Stimulated activated CD4-positive, alpha-beta T cell treated with anti-CD3 and anti-CD28 coated beads, Interleukin-12 subunit alpha, Interleukin-12 subunit beta, amount 100 ng/mL, for 4 hours (primary cell): ENCODE data around the gene NRP1.
A peak's percentile ranks its signal among the peaks of the same experiment; 100 is the strongest.

Experiments
- DNase-seq: peaks from one replicate; pipeline ENCODE4 v3.0.0-alpha.2; 2020

Gene NRP1

DNA sequence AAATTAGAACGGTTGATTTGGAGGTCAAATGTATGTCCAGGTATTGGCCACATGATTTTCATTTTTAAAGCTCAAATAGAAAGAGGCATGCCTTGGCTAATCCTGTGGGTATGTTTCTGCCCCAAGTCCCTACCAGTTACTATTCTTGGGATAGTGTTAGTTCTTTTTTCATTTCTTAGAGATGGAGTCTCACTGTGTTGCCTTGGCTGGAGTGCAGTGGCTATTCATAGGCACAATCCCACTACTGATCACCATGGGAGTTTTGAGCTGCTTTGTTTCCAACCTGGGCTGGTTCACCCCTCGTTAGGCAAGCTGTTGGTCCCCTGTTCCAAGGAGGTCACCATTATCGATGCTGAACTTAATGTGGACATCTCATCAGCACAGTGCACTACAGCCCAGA is 46.3 kb downstream of the NRP1 start:
- no peak for DNase-seq

DNA sequence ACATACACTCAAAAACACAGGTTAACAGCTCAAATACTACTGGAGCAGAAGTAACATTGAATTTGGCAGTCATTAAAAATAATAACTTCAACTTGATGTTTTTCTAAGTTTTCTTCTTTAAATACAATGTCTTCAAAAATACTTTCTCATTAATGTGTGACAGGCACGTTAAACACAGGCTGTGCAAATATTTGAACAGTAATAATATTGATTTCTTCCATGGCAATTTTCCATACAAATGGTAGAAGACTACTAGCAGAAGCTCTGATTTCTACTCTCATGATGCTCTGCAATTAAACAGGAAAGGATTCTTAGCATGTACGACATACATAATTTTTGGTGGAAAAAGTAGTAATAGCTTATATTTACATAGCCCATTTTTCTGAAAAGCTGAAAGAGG is 47.4 kb downstream of the NRP1 start:
- no peak for DNase-seq

GRCh38 chr10:33286157-33286934 is 48.1 kb downstream of the NRP1 start:
- no peak for DNase-seq

- no peak for DNase-seq
Observed at GRCh38 chr10:33284945-33285344, 49.5 kb downstream of the NRP1 start.

DNA sequence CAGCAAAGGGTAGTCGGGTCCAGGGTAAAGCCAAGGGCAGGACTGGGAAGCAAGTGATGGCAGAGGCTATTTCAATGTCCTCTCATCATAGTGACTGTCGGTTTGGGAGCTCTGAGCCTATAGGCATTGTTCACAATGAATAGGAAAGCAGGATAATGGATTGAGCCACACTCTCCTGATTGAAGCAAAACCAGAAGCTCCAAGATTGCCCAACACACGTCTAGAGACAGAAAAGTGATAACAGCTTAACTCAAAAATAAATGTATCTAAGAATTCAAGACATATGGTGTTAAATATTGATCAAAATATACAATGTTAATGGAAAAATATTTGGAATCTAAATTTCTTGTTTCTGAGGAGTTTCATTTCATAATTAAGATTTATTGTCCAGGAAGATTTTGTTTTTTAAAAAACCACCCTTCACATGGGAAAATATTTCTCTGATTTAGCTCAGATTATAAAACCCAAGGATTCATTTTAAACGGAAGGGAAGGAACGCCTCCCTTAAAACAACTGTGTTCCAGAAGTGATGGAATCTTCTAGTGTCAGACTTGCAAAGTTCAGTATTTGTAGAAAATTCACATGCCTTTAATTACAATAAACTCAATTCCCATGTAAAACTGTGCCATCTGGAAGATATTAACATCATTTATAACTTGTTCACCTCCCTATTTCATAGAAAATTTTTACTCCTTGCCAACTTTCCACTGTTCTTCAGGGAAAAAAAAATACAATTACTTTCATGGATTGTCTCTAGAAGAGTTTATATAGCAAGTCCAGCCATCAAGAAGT is 54.5 kb downstream of the NRP1 start:
- DNase-seq: no peak

DNA sequence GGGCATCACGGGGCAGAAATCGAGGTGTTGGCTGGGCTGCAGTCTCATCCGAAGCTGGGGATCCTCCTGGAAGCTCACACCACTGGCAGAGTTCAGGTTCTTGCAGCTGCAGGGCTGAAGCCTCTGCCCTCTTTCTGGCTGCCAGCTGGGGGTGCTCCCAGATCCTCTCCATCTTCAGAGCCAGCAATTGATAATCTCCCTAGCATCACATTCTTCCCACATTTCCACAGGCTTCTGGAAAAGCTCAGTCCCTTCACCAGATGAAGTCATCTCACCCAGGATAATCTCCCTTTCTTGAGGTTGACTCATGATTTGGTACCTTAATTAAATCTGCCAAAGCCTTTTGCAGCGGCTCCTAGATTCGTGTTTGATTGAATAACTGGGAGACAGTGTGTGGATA is 55.2 kb downstream of the NRP1 start:
- no peak for DNase-seq

- DNase-seq: no peak
Observed at GRCh38 chr10:33278198-33278597, 56.3 kb downstream of the NRP1 start.

DNA sequence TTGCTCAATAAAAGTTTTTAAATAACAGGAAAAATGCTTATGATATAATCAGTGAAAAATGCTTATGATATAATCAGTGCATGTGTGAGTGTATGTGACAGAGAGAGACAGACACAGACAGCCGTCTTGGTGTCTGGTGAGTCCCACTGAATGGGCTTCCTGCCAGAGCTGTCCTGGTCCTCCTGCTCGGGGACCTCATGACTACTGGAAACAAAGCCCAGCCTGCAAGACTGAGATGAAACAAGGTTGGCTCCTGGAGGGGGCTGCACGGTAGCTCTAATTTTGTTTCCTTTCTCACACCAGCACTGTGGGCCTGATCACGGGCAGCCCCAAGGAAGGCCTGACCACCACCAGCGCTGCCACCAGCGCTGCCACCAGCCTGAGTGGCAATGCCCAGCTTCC is 57.3 kb downstream of the NRP1 start:
- no peak for DNase-seq

- DNase-seq: no peak
Observed at GRCh38 chr10:33276282-33276923, 58.1 kb downstream of the NRP1 start.

- no peak for DNase-seq
Observed at GRCh38 chr10:33274096-33274785, 60.2 kb downstream of the NRP1 start.

DNA sequence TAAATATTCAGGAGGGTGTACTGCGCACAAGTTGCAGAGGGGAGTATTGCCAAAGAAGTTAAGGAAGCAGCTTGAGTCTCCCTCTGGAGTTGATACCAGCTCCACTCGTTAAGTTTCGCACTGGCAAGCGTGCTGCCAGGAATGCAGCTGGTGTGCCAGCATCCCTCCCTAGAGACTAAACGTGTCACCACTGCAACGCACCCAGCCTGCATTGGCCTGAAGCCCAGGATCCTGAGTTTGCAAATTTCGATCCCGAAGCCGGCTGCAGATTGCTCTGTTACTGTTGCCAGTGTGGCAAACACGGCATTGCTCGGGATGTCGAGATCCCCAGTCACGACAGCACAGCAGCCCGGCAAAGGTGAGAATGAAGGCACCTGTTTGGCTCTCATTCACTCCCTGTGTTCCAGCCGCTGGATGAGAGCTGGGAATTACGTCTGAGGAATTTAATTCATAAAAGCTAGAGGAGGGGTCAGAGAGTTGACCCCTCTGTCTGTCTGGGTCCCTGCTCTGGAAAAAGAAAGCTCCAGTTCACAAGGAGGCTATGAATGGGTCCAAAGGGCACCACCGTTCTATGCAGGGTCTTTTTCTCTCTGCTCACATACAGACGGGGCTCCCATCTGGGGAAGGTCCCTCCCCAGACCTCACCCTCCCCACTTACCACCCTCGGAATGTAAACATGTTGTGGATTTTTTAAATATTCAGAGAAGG is 61.0 kb downstream of the NRP1 start:
- DNase-seq: no peak

GRCh38 chr10:33272635-33273034 is 61.8 kb downstream of the NRP1 start:
- DNase-seq: no peak

DNA sequence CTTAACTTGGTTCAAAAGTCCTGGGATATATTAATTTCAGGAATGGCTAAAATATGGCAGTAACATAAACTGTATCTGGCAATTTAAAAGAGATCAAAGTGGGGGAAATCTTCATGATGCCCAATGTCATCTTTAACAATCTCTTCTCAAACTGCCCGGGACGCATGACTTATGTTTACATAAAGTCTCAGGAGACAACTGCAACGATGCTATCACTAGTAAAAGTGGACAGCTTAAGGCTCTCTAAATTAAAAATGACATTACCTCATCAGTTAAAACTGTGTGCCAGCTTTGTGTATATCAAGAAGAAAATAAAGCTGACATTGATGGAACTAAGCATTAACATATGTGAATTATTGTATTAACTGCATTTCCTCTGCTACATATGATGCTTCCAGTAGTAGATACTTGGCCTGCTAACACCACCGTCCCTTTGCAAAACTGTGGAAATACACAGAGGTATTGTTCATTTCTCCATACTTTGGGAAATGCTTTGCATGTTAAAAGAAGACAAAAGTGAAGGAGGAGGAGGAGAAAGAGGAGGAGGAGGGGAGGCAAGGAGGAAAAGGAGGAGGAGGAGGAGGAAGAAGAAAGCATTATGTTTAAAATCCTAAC is 62.4 kb downstream of the NRP1 start:
- no peak for DNase-seq

- DNase-seq: no peak
Observed at GRCh38 chr10:33270971-33271370, 63.5 kb downstream of the NRP1 start.

GRCh38 chr10:33267708-33268107 is 66.8 kb downstream of the NRP1 start:
- no peak for DNase-seq

DNA sequence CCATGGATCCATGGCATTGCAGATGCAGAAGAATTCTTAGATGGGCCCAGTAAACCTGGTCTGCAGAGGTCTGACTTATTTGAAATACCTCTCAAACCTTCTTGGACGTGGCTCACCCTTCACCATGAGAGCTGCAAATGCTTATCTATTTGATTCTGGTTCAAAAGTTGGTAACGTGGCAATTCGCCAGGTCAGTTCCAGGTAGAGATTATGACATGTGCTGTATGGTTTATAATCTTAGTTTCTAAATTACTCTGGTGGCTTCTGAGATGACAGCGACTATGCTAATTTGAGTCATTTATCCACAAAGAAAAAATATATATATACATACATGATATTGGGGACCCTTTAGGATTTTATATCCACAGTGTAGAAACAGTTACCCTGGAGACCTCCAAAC is 68.8 kb downstream of the NRP1 start:
- peak; percentile 47 for DNase-seq

DNA sequence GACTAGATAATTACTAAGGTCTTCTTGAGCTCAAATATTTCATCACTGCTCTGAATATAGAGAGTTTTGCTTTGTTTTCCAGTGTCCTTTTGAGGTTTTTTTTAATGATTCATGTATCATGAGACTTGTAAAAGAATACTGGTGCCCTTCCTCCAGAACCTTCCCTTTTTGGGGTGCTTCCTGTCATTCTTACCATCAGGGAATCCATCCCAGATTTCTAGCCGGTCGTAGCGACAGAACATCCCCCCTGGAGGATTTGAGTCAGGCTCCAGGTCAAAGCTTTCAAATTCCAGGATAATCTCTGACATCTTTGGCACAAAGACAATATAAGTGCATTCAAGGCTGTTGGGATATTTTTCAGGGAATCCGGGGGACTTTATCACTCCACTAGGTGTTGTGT is 71.0 kb downstream of the NRP1 start:
- DNase-seq: no peak

- no peak for DNase-seq
Observed at GRCh38 chr10:33262871-33263270, 71.6 kb downstream of the NRP1 start.

GRCh38 chr10:33260403-33261149 is 73.9 kb downstream of the NRP1 start:
- no peak for DNase-seq

DNA sequence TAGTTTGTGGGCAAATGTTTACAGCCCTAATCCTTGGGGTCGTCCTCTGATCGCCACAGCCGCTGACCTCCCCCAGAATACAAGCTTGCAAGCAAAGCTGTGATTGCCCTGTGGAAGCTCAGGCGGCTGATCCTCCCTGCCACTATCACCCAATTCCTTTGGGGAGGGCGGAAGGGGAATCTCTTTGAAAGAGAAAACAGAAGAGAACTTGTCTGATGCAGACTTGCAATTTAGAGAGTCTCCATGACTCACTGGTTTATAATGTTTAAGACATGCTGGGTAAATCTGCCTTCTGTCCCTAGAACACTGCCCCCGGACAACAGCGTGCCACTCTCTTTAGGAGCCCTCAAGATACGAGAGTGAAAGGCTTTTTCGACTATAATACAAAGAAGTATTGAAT is 75.5 kb downstream of the NRP1 start:
- no peak for DNase-seq

DNA sequence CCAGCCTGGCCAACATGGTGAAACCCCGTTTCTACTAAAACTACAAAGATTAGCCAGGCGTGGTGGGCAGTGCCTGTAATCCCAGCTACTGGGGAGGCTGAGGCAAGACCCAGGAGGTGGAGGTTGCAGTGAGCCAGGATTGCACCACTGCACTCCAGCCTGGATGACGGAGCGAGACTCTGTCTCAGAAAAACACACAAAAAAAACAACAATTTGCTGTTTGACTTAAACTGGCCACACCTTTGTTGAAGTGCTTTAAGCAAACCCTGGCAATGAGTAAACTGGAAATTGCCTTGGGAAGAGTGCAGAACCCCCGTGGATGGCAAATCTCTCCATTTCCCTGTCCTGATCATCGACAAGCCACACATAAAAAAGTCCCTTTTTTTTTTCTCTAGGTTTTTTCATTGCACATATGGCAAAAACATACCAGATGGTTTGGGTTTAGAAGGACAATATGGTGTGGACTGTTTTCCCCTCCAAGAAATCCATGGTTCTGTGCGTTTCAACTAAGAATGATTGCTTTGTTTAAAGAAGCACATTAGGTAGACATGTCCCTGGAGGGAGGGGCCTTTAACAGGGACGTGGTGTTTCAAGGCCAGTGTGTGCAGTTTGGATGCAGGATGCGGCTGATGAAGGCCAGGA is 76.9 kb downstream of the NRP1 start:
- DNase-seq: no peak
